SK-N-SH treated with all-trans-retinoic acid at 6 μM for 48 hours (cell line): ENCODE data around the gene ASPRV1.

Experiments used
- ATAC-seq: fragments of 200-7000 bp; cut with Tn5 transposase; 3 replicates; pipeline ENCODE4 v1.9.1; 2020; ENCODE audit warnings: mild to moderate bottlenecking, moderate library complexity
- ARNTL ChIP-seq: fragments of 450-650 bp; formaldehyde crosslinking; IDR thresholded peaks from 2 replicates; pipeline ENCODE4 v1.5.0; 2020; ENCODE audit warnings: low read depth, mild to moderate bottlenecking, moderate library complexity, borderline replicate concordance
- BACH2 ChIP-seq: fragments of 250-450 bp; sonication (Bioruptor Pico); IDR thresholded peaks from 2 replicates; pipeline ENCODE4 v1.9.0; 2021; ENCODE audit warnings: mild to moderate bottlenecking, borderline replicate concordance
- CSDC2 ChIP-seq: fragments of 250-450 bp; sonication (Bioruptor Pico); IDR thresholded peaks from 2 replicates; pipeline ENCODE4 v1.5.0; 2020; ENCODE audit warnings: mild to moderate bottlenecking, moderate library complexity
- ESRRG ChIP-seq: fragments of 250-450 bp; sonication (Bioruptor Pico); IDR thresholded peaks from 2 replicates; pipeline ENCODE4 v1.6.1; 2021; ENCODE audit warnings: mild to moderate bottlenecking
- GLIS3 ChIP-seq: fragments of 250-450 bp; sonication (Bioruptor Pico); IDR thresholded peaks from 2 replicates; pipeline ENCODE4 v1.5.0; 2020; ENCODE audit warnings: mild to moderate bottlenecking, moderate library complexity
- ISL1 ChIP-seq: fragments of 250-450 bp; sonication (Bioruptor Pico); IDR thresholded peaks from 2 replicates; pipeline ENCODE4 v2.1.2; 2022; ENCODE audit warnings: mild to moderate bottlenecking, moderate library complexity
- OSR1 ChIP-seq: fragments of 250-450 bp; sonication (Bioruptor Pico); IDR thresholded peaks from 2 replicates; pipeline ENCODE4 v1.8.0; 2022; ENCODE audit warnings: moderate library complexity, mild to moderate bottlenecking, inconsistent platforms
- PPARA ChIP-seq: fragments of 250-450 bp; sonication (Bioruptor Pico); IDR thresholded peaks from 2 replicates; pipeline ENCODE4 v1.5.0; 2020; ENCODE audit warnings: mild to moderate bottlenecking, borderline replicate concordance
- RARB ChIP-seq: fragments of 250-450 bp; sonication (Bioruptor Pico); IDR thresholded peaks from 2 replicates; pipeline ENCODE4 v1.8.0; 2021; ENCODE audit warnings: mild to moderate bottlenecking, moderate library complexity
- SNAI2 ChIP-seq: fragments of 250-450 bp; sonication (Bioruptor Pico); IDR thresholded peaks from 2 replicates; pipeline ENCODE4 v1.5.0; 2020; ENCODE audit warnings: mild to moderate bottlenecking, moderate library complexity
- TCF4 ChIP-seq: fragments of 250-450 bp; sonication (Bioruptor Pico); IDR thresholded peaks from 2 replicates; pipeline ENCODE4 v1.8.0; 2021; ENCODE audit warnings: mild to moderate bottlenecking, moderate library complexity, borderline replicate concordance
- TOX ChIP-seq: fragments of 250-450 bp; sonication (Bioruptor Pico); IDR thresholded peaks from 2 replicates; pipeline ENCODE4 v1.8.0; 2021; ENCODE audit warnings: mild to moderate bottlenecking, moderate library complexity, borderline replicate concordance
- ZC3H10 ChIP-seq: fragments of 250-450 bp; sonication (Bioruptor Pico); IDR thresholded peaks from 2 replicates; pipeline ENCODE4 v1.5.1; 2021; ENCODE audit warnings: mild to moderate bottlenecking, moderate library complexity
- ZFP3 ChIP-seq: fragments of 250-450 bp; sonication (Bioruptor Pico); IDR thresholded peaks from 2 replicates; pipeline ENCODE4 v1.5.0; 2020; ENCODE audit warnings: mild to moderate bottlenecking, moderate library complexity
- ZFP30 ChIP-seq: fragments of 450-650 bp; formaldehyde crosslinking; IDR thresholded peaks from 2 replicates; pipeline ENCODE4 v1.5.0; 2022; ENCODE audit warnings: mild to moderate bottlenecking, moderate library complexity
- ZNF565 ChIP-seq: fragments of 450-650 bp; formaldehyde crosslinking; conservative IDR thresholded peaks from 2 replicates; pipeline ENCODE4 v1.5.0; 2020; ENCODE audit warnings: low read depth, mild to moderate bottlenecking, moderate library complexity
- ZNF70 ChIP-seq: fragments of 450-650 bp; formaldehyde crosslinking; IDR thresholded peaks from 2 replicates; pipeline ENCODE4 v1.5.0; 2020; ENCODE audit warnings: mild to moderate bottlenecking, moderate library complexity
- ZNF8 ChIP-seq: fragments of 450-650 bp; formaldehyde crosslinking; IDR thresholded peaks from 2 replicates; pipeline ENCODE4 v1.5.0; 2020; ENCODE audit warnings: mild to moderate bottlenecking, moderate library complexity
- TF ChIP-seq, protein P1 (sequence below): fragments of 250-450 bp; sonication (Bioruptor Pico); IDR thresholded peaks from 2 replicates; pipeline ENCODE4 v1.5.0; 2020; ENCODE audit warnings: mild to moderate bottlenecking, moderate library complexity
- TF ChIP-seq, protein P2 (sequence below): fragments of 250-450 bp; sonication (Bioruptor Pico); IDR thresholded peaks from 2 replicates; pipeline ENCODE4 v1.8.0; 2021; ENCODE audit warnings: low read depth, mild to moderate bottlenecking, moderate library complexity, borderline replicate concordance
- TF ChIP-seq, protein P3 (sequence below): fragments of 250-450 bp; sonication (Bioruptor Pico); IDR thresholded peaks from 2 replicates; pipeline ENCODE4 v1.5.1; 2021; ENCODE audit warnings: mild to moderate bottlenecking, moderate library complexity
- TF ChIP-seq, protein P4 (sequence below): fragments of 250-450 bp; sonication (Bioruptor Pico); IDR thresholded peaks from 2 replicates; pipeline ENCODE4 v1.8.0; 2020; ENCODE audit warnings: mild to moderate bottlenecking, moderate library complexity, borderline replicate concordance
- TF ChIP-seq, protein P5 (sequence below): fragments of 250-450 bp; sonication (Bioruptor Pico); IDR thresholded peaks from 2 replicates; pipeline ENCODE4 v1.5.1; 2020; ENCODE audit warnings: low read depth, mild to moderate bottlenecking, moderate library complexity

ASPRV1 gene

DNA sequence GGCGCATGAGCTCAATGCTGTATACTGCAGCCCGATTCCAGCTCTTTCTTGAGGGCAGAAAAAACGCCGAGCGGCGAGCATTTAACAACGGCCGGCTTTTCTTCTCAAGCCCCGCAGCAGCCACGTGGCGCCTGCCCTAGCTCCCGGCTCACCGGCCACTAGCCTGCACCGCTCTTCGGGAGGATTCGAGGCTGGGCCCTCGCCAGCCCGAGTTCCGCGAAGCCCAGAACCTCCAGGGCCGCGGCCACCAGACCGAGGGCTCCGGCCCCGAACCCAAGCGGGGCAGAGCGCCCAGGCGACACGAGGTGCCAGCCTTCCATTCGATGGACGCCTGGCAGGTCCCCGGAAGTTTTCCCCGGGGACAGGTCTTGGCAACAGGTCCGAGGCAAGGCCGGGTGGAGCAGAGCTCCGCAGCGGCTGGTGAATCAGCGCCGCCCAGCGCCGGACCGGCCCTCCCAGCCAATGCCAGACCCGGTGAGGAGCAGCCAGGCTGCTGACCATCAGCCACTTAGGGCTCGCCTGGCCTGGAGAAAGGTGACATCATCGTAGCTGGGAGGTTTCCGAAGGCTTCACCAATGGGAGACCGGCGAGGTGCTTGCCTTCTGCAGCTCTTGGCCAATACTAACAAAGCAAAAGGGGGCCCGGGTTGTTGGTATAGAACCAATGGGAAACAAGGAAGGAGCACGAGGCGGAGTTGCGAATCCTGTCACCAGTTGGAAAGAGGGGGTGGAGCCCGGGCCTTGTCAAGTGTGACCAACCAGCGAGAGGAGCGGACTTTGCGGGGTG is 47.1 kb downstream of the ASPRV1 start:
- ATAC-seq, result peak; percentile 94
- TF ChIP-seq ZFP30 (CRISPR knock-in tag) (no peak), ZNF565 (CRISPR knock-in tag) (no peak), ZNF8 (CRISPR knock-in tag) (no peak), ZNF70 (CRISPR knock-in tag) (no peak), SNAI2 (no peak), ESRRG (CRISPR knock-in tag) (no peak), ZC3H10 (CRISPR knock-in tag) (no peak), ZFP3 (CRISPR knock-in tag) (peak; percentile 74), TCF4 (peak; percentile 49; the same call in 1 of the 2 replicates), ARNTL (CRISPR knock-in tag) (no peak), BACH2 (CRISPR knock-in tag) (no peak), GLIS3 (peak; percentile 80; the same call in 1 of the 2 replicates), ISL1 (CRISPR knock-in tag) (no peak), RARB (CRISPR knock-in tag) (no peak), PPARA (CRISPR knock-in tag) (peak; percentile 46; the same call in 1 of the 2 replicates), TOX (CRISPR knock-in tag) (no peak), OSR1 (CRISPR knock-in tag) (no peak), CSDC2 (CRISPR knock-in tag) (peak; percentile 74; the same call in 1 of the 2 replicates)
- TF ChIP-seq, protein P1, sequence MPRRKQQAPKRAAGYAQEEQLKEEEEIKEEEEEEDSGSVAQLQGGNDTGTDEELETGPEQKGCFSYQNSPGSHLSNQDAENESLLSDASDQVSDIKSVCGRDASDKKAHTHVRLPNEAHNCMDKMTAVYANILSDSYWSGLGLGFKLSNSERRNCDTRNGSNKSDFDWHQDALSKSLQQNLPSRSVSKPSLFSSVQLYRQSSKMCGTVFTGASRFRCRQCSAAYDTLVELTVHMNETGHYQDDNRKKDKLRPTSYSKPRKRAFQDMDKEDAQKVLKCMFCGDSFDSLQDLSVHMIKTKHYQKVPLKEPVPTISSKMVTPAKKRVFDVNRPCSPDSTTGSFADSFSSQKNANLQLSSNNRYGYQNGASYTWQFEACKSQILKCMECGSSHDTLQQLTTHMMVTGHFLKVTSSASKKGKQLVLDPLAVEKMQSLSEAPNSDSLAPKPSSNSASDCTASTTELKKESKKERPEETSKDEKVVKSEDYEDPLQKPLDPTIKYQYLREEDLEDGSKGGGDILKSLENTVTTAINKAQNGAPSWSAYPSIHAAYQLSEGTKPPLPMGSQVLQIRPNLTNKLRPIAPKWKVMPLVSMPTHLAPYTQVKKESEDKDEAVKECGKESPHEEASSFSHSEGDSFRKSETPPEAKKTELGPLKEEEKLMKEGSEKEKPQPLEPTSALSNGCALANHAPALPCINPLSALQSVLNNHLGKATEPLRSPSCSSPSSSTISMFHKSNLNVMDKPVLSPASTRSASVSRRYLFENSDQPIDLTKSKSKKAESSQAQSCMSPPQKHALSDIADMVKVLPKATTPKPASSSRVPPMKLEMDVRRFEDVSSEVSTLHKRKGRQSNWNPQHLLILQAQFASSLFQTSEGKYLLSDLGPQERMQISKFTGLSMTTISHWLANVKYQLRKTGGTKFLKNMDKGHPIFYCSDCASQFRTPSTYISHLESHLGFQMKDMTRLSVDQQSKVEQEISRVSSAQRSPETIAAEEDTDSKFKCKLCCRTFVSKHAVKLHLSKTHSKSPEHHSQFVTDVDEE (CRISPR knock-in tag), result peak; percentile 16; the same call in 1 of the 2 replicates
- TF ChIP-seq, protein P2, sequence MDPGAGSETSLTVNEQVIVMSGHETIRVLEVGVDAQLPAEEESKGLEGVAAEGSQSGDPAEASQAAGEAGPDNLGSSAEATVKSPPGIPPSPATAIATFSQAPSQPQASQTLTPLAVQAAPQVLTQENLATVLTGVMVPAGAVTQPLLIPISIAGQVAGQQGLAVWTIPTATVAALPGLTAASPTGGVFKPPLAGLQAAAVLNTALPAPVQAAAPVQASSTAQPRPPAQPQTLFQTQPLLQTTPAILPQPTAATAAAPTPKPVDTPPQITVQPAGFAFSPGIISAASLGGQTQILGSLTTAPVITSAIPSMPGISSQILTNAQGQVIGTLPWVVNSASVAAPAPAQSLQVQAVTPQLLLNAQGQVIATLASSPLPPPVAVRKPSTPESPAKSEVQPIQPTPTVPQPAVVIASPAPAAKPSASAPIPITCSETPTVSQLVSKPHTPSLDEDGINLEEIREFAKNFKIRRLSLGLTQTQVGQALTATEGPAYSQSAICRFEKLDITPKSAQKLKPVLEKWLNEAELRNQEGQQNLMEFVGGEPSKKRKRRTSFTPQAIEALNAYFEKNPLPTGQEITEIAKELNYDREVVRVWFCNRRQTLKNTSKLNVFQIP (CRISPR knock-in tag), result 0 out of 2 replicates have a peak, but pooled peaks have one; percentile 66
- TF ChIP-seq, protein P3, sequence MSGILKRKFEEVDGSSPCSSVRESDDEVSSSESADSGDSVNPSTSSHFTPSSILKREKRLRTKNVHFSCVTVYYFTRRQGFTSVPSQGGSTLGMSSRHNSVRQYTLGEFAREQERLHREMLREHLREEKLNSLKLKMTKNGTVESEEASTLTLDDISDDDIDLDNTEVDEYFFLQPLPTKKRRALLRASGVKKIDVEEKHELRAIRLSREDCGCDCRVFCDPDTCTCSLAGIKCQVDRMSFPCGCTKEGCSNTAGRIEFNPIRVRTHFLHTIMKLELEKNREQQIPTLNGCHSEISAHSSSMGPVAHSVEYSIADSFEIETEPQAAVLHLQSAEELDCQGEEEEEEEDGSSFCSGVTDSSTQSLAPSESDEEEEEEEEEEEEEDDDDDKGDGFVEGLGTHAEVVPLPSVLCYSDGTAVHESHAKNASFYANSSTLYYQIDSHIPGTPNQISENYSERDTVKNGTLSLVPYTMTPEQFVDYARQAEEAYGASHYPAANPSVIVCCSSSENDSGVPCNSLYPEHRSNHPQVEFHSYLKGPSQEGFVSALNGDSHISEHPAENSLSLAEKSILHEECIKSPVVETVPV (CRISPR knock-in tag), result no peak
- TF ChIP-seq, protein P4, sequence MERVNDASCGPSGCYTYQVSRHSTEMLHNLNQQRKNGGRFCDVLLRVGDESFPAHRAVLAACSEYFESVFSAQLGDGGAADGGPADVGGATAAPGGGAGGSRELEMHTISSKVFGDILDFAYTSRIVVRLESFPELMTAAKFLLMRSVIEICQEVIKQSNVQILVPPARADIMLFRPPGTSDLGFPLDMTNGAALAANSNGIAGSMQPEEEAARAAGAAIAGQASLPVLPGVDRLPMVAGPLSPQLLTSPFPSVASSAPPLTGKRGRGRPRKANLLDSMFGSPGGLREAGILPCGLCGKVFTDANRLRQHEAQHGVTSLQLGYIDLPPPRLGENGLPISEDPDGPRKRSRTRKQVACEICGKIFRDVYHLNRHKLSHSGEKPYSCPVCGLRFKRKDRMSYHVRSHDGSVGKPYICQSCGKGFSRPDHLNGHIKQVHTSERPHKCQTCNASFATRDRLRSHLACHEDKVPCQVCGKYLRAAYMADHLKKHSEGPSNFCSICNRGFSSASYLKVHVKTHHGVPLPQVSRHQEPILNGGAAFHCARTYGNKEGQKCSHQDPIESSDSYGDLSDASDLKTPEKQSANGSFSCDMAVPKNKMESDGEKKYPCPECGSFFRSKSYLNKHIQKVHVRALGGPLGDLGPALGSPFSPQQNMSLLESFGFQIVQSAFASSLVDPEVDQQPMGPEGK, result peak; percentile 41; the same call in 1 of the 2 replicates
- TF ChIP-seq, protein P5, sequence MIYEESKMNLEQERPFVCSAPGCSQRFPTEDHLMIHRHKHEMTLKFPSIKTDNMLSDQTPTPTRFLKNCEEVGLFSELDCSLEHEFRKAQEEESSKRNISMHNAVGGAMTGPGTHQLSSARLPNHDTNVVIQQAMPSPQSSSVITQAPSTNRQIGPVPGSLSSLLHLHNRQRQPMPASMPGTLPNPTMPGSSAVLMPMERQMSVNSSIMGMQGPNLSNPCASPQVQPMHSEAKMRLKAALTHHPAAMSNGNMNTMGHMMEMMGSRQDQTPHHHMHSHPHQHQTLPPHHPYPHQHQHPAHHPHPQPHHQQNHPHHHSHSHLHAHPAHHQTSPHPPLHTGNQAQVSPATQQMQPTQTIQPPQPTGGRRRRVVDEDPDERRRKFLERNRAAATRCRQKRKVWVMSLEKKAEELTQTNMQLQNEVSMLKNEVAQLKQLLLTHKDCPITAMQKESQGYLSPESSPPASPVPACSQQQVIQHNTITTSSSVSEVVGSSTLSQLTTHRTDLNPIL (CRISPR knock-in tag), result no peak

DNA sequence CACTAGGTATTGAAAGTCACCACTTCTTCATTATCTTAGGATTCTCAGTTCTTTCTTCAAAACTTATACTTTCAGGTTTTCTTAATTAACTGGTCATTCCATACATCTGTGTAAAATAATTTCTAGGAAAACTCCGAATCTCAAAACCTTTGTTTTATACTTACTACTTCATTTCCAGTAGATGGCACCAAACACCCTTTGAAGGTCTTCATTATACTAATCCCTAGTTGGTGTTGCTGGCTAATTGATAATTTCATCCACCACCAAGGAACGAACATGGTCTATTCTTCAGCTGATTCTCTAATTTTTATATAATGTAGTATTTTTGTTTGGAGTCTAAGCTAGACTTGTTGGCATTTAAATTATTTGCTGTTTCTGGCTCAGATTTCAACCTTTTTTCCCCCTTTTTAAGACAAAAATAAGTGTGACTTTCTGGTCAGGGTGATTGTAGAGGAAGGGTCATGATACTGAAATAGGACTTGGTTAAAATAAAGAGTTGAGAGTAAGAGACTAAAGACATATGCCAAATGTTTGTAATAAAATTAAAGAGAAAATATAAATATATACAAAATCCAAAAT is 49.4 kb downstream of the ASPRV1 start:
- TF ChIP-seq GLIS3, result no peak
- no peak for TF ChIP-seq CSDC2 (CRISPR knock-in tag)
- no peak for TF ChIP-seq SNAI2
- TF ChIP-seq OSR1 (CRISPR knock-in tag), result no peak
- TF ChIP-seq ZFP3 (CRISPR knock-in tag), result no peak
- TF ChIP-seq, protein P2 (CRISPR knock-in tag), result no peak
- no peak for TF ChIP-seq BACH2 (CRISPR knock-in tag)
- no peak for TF ChIP-seq ZNF70 (CRISPR knock-in tag)
- no peak for ATAC-seq
